GM18502 (cell line): ENCODE results near the gene TMEM123.
"Not testable (repeated sequence)": the region's sequence is repeated elsewhere in the genome, so short reads cannot be mapped to it uniquely, and the experiment has no call there.

Experiments
- ATAC-seq: cut with Tn5 transposase; IDR thresholded peaks from one replicate; pipeline ENCODE4 v1.9.1; 2021; ENCODE audit warnings: mild to moderate bottlenecking; ENCODE audit not compliant: unreplicated experiment, poor library complexity

TMEM123 gene

DNA sequence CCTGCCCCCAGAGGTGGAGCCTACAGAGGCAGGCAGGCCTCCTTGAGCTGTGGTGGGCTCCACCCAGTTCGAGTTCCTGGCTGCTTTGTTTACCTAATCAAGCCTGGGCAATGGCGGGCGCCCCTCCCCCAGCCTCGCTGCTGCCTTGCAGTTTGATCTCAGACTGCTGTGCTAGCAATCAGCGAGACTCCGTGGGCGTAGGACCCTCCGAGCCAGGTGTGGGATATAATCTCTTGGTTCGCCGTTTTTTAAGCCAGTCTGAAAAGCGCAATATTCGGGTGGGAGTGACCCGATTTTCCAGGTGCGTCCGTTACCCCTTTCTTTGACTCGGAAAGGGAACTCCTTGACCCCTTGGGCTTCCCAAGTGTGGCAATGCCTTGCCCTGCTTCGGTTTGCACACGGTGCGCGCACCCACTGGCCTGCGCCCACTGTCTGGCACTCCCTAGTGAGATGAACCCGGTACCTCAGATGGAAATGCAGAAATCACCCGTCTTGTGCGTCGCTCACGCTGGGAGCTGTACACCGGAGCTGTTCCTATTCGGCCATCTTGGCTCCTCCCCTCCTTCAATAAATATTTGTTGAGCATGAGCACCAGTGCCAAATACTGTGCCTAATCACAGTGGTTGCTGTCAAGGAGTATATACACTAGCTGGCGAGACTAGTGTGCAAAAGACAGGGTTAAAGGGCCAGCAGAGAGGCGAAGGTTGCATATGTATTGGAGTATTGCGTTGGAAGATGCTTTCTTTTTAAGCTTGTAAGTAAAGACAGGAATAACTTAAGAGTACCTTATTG, 77.7 kb downstream of the TMEM123 start:
- not testable (repeated sequence) for ATAC-seq

DNA sequence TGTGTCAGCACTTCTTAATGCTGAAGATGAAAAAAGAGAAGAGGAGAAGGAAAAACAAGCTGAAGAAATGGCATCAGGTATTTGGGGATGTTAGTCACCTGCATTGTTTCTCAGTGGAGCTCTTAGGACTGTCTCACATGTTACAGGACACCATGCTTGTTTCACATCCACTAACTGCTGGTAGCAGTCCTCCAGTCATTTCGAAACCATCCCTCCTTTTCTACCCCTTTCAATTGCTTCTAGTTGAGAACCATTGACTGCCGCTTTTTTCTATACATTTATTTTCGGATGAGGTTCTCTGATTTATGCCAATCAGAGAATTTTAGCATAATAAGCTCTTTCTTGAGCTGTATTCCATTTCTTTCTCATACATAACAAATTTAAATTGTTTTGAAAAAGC, 84.1 kb downstream of the TMEM123 start:
- ATAC-seq, result peak; percentile 100

DNA sequence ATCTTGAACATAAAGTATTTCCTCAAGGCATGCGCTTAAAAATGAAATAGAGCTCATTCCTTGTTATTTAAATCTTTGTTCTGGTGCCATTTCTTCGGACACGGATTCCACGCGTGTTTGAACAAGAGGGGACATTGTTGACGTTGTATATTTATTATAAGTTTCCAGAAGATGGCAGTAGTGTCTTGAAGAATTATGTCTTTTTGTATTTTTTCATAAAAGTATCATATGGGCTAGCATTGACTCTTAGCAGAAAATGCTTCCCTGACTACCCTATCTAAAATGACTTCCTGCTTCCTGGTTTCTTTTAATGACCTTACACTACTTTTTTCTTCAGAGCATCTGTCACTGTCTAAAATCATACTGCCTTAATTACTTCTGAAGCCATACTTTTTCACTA, 85.2 kb downstream of the TMEM123 start:
- ATAC-seq, result no peak

DNA sequence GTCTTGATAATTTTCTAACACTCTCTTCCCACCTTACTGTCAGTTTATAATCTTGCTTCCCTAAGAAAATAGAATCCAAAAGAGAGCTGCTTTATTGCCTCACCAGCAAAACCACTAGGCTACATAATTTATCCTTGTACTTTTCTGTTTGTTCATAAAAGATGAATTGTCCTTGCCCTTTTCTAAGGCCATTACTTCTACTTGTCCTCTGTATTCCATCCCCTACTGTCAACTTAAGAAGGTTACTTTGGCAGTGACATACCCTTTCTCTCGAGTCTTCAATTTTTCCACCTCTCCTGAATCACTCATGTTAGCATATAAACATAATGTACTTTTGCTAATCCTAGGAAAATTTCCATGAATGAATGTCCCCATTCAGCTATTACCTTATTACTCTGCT, 87.6 kb downstream of the TMEM123 start:
- no peak for ATAC-seq

DNA sequence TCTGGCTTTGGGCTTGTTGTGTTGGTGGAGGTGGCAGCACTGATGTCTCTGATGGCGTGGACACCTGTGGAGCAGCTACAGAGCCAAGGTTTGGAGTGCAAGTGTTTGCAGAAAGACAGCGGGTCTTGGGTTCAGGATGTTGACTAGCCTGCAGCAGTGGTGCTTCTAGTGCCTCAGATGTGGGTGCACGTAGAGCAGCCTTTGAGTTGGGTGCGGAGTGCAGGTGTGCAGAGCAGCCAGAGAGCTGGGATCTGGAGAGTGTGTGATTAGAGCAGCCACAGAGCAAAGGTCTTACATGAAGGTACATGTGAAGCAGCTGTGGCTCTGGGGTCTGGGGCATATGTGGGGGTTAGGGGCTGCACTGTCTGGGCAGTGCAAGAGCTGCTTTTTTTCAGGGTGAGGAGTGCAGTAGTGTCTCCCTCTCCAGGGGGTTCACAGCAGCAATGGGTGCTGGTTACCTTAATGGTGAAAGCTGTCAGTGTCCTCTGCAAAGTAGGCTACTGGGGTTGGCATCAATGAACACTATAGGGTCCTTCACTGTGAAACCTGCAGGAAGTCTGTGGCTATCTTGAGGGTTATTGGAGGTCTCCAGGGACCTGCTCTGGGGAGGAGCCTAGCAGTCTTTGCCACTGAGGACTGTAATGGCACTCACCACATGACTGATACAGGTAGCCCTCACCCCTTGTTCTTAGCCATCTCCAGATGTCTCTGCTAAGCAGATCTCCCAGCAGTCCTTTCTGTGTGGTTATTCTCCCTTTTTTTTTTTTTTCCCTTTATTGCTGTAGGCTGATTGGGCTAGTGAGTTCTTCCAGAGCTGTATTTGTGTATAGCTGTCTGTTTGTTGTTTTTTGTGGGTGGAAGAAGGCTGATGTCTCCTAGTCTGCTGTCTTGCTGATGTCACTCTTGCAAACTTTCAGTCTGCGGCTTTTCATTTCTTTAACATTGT, 91.2 kb downstream of the TMEM123 start:
- ATAC-seq, result peak; percentile 92

DNA sequence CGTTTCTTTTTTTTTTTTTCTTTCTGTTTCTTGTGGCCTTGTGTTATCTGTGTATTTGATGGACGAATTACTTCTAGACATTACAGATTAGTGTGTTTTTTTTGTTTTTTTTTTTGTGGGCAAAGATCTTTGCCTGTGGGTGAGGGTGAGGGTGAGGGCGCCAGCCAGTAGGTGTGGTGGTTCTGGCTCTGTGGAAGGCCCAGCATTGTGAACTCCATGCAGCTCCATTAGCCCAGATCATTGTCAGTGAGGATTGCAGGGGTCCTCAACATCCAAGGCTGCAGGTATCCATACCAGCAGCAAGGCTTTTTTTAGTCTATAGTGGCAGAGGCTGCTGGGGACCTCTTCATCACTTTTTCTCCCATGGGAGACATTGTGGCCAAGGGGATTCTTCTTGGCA, 91.9 kb downstream of the TMEM123 start:
- no peak for ATAC-seq

DNA sequence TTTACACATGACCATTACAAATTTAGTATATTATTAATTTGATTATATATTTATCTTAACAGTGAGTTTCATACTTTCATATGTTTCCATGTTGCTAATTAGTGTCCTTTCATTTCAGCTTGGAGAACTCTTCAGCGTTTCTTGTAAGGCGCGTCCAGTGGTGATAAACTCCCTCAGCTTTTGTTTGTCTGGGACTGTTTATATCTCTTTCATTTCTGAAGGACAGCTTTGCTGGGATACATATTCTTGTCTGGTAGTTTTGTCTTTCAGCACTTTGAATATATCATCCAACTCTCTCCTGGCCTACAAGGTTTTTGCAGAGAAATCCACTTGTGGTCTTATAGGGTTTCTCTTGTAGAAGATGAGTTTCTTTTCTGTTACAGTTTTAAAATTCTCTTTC, 93.2 kb downstream of the TMEM123 start:
- no peak for ATAC-seq

DNA sequence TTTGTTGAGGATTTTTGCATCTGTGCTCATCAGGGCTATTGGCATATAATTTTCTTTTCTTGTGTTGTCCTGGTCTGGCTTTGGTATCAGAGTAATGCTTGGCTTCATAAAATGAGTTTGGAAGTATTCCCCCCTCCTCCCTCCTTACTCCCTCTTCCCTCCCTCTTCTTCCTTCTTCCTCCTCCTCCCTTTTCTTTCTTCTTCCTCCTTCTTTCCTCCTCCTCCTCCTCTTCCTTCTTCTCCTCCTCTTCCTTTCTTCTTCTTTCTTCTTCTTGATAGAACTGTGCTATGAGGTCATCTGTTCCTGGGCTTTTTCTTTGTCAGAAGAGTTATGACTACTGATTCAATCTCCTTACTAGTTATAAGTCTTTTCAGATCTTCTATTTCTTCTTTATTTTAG, 95.4 kb downstream of the TMEM123 start:
- no peak for ATAC-seq

DNA sequence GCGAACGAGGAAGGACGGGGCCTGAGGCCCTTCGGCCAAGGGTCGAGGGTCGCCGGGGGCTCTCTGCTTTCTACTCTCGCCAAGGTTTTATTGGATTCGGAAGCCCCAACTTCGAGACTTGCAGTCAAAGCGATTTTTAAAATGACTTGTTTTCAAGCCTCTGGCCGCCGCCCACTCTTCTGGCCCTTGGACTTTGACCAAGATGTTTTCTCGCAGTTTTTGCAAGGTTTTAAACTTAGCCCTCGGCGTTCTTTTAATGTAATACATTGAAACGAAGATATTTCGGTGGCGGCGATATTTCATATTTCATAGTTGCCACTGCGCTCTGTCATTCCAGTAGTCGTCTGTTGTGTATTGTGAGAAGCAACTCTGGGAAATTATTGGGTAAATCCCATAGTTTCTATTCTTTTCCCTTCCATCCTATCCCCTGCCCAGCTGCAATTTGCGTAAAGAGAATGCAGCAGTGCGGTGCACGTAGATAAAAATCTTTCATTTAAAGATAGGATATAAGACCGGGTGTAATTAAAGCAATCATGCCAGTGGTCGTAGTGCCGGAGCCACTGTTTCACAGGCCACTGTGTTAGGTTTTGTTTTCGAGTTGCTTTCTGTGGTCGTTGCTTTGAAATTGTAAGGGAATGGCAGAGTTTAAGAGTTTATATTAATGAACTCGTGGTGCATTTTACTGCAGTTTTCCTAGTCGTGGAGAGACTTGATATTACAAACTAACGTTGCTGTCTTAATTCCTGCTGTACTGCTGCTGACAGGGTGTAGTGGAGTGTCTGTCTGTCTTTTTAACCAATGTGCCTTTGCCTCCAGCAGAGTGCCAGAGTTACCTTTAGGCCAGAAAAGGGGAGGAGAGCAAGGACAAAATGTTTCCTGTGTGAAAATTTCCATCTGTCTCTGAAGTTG, 104.8 kb downstream of the TMEM123 start:
- peak; percentile 27 for ATAC-seq

DNA sequence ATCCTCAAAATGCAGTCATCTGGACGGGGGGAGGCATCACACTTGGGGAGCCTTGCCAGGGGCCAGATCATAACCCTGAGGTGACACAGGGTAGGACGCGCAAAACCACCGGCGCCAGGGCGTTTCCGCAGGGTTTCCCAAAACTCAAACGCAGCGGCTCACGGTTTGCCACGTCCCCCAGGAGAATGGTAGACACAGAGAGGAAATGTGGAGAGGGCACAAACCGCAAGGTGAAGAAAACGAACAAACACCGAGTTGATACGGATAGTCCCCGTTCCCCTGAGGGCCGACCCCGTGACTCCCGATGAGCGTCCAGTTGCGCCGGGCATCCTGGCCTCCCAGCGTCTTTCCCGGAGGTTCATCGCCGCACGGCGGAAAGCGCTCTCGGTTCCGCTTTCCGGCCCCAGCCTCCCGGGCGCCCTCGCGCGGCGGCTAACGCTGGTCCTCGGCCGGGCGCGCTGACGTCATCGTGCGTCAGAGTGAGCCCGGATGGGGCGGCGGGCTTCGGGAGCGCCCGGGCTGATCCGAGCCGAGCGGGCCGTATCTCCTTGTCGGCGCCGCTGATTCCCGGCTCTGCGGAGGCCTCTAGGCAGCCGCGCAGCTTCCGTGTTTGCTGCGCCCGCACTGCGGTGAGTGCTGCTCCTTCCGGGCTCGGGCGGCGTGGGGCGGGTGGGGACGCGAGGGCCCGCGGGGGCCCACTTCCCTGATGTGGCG, 105.7 kb downstream of the TMEM123 start, which contains the start of gene BIRC2:
Gene BIRC2 (plus strand): TSS at position 467 of the 714 bp plus-strand sequence. CDS start 2,641 bp downstream, outside the sequence.
- ATAC-seq, result peak; percentile 92

DNA sequence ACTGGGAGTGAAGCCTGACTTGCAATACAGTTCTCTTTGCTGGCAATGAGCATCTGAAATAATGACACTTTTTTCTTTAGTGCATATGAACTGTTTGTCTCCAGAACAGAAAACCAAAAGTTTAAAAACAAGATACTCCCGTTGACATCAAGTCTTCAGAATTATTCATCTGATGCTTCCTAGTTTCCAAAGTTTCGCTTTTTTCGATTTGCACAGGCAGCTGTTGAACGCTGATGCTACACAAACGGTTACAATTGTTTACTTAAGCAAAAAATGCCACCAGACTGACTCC, 106.2 kb downstream of the TMEM123 start:
- ATAC-seq, result no peak
